HG03457 (cell line): Measurements from ENCODE around the gene SPSB1.
"Not testable (repeated sequence)": the region's sequence is repeated elsewhere in the genome, so short reads cannot be mapped to it uniquely, and the experiment has no call there.

Source experiments
- ATAC-seq: cut with Tn5 transposase; IDR thresholded peaks from one replicate; pipeline ENCODE4 v1.9.1; 2021; ENCODE audit warnings: moderate number of reproducible peaks; ENCODE audit not compliant: unreplicated experiment

The SPSB1 gene

DNA sequence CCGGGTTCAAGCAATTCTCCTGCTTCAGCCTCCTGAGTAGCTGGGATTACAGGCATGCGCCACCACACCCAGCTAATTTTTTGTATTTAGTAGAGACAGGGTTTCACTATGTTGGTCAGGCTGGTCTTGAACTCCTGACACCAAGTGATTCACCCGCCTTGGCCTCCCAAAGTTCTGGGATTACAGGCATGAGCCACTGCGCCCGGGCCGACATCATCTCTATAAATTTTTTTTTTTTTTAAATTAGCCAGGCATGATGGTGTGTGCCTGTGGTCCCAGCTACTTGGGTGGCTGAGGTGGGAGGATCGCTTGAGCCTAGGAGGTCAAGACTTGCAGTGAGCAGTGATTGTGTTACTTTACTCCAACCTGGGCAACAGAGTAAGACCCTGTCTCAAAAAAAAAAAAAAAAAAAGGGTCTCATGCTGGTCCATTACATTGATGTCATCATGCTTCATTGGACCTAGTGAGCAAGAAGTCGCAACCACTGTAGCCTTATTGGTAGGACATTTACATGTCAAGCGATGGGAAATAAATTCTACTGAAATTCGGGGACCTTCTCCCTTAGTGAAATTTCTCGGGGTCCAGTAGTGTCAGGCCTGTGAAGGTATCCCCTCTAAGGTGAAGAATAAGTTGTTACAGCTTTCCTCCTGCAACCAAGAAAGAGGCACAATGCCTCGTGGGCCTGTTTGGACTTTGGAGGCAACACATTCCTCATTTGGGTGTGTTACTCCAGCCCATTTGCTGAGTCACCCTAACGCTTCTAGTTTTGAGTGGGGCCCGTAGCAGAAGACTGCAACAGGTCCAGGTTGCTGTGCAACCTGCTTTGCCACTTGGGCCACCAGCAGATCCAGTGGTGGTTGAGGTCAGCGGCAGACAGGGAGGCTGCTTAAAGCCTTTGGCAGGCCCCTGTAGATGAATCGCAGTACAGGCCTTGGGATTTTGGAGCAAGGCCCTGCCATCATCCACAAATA lies 7.2 kb downstream of the SPSB1 start:
- not testable (repeated sequence) for ATAC-seq

DNA sequence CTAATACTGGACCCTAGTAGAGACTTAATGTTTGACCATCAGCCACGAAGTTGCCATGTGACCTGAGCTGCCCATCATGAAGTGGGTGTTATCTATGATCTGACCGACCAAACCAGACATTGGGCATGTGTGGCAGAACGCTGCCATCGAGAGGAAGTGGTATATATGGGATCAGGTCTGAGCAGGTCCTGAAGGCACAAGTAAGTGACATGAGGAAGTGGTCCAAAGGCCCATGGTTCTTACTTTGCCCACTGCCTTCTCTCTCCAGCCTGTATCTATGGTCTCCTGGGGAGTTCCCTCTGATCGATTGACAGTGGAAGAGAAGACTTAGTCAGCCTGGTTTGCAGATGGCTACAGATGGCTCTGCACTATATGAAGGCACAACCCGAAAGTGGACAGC lies 7.9 kb downstream of the SPSB1 start:
- ATAC-seq = no peak

DNA sequence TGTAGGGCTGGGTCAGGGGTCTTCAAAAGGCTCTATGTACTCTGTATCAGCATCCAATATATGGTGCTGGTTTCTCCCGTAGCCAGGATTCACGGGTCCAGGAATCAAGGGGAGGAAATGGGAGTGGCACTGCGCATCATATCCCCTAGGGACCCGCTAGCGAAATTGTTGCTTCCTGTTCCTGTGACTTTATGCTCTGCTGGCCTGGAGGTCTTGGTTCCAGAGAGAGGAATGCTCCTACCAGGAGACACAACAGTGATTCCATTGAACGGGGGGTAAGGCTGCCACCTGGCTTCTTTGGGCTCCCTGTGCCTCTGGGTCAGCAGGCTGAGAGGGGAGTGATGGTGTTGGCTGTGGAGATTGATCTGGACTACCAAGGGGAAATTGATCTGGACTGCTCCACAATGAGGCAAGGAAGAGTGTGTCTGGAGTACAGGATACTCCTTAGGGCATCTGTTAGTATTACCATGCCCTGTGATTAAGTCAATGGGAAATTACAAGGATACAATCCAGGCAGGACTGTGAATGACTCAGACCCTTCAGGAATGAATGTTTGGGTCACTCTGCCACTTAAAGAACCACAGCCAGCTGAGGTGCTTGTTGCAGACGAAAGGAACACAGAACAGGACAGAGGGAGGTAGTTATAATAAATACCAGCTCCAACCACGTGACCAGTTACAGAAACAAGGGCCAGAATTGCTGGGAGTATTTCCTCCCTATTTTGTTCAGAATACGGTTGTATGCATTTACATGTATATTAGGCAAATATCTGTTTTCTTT lies 10.2 kb downstream of the SPSB1 start:
- no peak for ATAC-seq

DNA sequence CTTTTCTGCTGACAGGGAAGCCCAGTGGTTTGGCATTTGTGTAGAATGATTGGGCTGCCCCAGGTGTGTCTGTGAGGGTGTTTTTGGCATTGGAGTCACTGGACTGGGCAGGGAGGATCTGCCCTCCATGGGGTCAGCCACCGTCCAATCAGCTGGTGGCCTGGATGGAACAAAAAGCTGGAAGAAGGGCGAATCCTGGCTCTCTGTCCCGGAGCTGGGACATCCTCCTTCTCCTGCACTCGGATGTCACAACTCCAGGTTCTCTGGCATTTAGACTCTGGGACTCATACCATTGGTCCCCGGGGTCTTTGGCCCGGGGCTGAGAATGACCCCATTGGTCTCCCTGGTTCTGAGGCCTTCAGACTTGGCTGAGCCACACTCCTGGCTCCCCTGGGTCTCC lies 11.2 kb downstream of the SPSB1 start:
- no peak for ATAC-seq

DNA sequence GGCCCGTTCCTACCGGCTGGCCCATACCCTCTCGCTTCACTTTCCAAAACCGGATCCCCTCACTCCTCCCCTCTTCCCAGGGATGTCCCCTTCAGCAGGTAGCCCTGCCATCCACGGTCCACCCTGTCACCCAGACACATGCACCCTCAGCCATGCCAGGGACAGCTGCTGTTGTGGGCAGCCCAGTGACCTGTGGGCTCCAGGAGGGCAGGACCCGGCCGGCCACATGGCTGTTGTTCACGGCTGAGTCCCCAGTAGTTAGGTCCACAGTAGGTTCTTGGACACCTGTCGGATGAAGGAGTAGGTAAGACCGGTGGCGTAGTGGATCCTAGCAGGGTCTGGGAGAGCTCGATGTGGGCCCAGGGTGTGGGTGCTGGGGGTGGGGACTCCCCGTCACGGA lies 12.5 kb downstream of the SPSB1 start:
- ATAC-seq = no peak

DNA sequence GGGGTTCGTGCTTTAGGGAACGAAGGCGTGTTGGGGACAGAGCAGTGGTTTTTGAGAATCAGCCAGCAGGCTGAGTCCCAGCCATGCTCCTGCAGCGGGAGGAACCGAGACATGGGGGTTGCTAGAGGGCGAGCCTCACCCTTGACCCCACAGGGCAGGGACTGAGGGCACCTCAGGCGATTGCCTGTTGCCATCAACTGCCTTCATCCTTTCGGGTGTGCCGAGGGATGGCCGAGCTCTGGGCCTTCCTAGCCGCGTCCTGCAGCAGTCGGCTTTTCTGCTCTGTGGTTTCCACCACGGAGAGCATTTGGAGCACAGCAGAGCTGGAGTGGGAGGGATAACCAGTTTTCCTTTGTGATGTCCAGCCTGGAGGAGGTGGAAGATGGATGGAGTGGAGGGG lies 13.3 kb downstream of the SPSB1 start:
- ATAC-seq = no peak

DNA sequence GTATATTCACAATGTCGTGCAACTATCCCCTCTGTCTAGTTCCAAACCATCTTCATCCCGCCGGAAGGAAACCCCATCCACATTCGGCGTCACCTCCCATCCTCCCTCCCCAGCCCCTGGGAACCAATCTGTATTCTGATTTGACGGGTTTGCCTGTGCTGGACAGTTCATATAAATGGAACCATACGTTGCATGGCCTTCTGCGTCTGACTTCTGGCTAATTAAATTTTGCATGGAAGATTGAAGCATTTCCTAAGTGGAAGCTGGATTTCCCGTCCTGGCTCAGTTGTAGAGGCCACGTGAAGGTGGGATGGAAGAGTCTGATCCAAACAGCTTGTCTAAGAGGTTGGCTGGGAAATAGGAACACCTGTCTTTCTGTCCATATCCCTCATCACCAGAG lies 14.6 kb downstream of the SPSB1 start:
- ATAC-seq = no peak

DNA sequence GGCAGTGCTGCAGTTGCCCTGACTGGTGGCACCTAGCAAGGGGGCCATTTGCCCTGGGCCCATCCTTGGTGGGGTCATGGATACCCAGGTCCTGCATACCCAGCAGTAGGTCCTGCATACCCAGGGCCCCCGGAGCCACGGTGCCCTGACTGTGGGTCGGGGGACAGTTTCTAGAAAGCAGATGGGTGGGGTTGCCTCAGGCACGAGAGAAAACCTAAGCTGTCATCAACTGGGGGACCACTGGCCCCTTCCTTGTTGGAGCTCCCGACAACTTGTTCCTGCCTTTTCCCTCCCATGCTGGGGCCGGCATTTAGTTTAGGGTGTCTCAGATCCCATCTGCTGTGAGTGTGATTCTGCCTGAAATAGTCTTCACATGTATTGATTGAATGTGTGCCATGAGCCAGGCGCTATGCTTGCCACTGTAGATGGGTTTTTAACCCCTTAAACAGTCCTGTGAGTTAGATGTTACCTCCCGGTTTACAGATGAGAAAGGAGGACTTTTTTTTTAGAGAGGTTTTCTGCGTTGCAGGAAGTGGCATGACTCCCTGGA lies 15.6 kb downstream of the SPSB1 start:
- ATAC-seq = no peak

DNA sequence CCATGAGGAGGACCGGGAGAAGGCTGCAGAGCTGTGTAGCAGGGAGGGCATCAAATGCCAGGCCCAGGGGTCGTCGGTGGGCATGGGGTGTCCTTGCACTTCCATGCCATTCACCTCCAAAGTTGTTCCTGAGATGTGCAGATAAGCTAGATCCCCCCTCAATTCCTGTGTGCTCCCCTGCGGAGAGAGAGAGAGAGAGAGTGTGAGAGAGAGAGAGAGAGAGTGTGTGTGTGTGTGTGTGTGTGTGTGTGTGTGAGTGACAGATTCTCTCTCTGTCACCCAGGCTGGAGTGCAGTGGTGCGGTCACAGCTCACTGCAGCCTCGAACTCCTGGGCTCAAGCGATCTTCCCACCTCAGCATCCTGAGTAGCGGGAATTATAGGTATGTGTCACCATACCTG lies 16.4 kb downstream of the SPSB1 start:
- ATAC-seq = no peak

DNA sequence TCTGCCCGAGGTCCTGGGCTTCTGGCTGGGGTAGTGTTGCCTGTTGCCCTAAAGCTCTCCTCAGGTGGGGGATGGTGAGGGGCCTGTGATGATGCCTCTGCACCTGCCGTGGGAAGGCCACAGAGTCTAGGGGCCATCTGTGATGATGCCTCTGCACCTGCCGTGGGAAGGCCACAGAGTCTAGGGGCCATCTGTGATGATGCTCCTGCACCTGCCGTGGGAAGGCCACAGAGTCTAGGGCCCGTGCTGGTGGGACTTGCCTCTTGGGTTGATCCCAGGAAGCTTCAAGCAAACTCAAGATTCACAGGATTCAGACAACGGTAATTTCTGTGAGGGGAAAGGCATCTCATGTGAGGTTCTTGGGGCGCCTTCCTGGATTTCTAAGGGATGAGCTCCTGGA lies 17.3 kb downstream of the SPSB1 start:
- no peak for ATAC-seq

DNA sequence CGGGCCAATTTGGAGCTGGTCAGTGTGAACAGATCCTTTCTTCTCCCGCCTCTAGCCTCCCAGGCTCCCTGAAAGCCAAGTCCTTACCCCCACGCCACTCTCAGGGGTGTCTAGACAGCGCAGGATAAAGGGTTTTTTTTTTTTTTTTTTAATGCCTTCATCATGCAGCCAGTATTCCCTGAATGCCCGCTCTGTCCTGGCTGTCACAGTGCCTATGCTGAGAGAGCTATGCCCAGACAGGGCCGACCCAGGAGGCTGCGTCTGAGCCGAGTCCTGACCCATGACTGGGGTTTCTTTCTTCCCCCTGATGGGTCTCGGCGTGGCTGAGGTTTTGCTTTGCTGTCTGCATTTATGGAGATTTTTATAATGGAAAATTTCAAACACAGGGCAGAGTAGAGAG lies 18.3 kb downstream of the SPSB1 start:
- no peak for ATAC-seq

DNA sequence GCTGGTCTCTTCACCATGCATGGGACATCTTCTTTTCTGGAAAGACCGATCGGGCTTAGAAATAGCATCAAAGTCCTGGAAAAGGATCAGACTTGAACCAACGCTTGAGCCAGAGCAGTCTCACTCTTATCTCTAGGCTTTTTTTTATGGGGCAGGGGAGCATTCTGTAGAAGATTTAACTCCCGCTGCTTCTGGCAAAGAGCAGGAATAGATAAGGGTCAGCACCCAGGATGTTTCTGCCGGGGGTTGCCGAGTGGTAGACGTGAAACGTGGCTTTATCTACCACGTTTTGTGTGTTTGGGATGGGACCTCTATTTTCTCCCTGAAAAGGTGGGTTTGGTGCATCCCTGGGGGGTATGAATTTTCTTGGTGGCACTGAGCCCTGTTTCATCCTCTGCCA lies 18.8 kb downstream of the SPSB1 start:
- no peak for ATAC-seq

DNA sequence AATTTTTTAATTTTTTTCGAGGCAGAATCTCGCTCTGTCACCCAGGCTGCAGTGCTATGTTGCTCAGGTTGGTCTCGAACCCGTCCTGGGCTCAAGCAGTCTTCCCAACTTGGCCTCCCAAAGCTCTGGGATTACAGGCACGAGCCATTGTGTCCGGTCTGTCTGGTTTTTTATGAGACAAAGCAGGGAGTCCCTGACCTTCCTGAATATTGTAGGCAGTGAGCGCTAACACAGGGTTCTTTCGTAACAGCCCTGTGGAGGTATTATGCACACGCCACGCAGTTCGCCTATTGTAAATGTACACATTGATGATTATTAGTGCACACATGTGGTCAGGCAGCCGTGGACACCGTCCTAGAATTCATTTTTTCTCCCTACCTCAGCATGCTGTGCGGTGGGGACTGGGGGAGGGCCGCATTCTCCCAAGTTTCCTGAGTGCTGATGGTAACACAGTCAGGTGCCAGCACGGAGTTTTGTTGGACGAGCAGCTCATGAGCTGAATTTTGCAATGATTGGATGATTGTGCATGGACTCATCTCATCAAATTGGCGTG lies 19.6 kb downstream of the SPSB1 start:
- ATAC-seq = no peak

DNA sequence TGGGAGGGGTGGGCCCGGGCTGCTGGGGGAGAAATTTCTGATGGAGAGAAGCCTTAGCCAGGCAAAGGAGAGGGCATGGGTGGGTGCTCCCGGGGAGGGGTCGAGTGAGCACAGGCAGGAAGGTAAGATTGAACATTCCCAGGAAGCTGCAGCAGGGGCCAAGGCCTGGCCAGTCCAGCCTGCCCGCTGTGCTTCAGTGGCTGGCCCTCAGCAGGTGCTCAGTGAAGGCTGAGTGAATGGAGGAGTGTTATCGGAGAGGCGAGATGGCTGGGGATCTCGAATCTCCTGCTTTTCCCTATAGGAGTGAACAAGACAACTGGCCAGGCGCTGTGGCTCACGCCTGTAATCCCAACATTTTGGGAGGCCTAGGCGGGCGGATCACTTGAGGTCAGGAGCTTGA lies 20.9 kb downstream of the SPSB1 start:
- no peak for ATAC-seq

DNA sequence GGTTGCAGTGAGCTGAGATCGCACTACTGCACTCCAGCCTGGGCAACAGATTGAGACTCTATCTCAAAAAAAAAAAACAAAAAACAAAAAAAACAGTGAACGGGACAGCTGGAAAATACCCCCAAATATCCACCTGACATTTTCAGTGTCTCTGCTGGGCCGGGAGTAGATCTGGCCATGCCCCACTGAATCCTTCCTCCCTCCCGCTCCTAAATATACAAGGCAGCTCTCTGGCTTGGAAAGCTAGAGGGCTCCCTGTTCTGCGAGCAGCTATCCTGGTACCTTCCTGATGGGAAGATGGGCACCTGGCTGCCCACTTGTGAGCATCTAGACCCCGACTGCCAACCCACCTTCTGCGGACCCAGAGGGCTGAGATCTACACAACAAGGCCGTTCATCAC lies 21.4 kb downstream of the SPSB1 start:
- ATAC-seq = no peak

DNA sequence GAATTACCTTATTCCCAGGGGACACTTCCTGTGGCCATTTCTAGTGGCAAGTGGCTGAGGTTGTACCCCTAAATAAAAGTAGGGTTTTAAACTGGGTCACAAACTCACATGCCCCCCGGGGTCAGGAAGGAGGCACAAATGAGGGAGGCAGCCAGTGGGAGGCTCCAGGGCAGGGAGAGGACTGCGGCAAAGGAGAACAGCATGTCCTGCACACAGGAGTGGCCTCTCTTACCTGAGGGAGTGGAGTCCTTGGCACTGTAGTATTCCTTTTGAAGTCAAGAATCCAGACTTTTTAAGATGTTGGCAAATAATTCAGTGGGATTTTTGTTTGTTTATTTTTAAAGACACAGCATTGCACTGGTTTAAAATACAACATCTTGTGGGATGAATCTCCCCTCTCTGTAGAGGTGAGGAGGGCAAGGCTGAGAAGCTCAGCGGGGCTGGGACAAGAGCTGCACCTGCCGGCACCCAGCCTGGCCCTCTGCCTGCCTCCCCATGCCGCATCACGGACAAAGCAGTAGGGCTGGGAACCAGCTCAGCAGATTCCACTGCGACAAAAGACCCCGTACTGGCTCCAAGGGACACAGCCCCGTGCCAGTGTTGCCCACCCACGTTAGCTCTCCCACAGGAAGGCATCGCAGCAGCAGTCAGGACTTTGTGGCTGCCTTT lies 22.2 kb downstream of the SPSB1 start:
- ATAC-seq = no peak

DNA sequence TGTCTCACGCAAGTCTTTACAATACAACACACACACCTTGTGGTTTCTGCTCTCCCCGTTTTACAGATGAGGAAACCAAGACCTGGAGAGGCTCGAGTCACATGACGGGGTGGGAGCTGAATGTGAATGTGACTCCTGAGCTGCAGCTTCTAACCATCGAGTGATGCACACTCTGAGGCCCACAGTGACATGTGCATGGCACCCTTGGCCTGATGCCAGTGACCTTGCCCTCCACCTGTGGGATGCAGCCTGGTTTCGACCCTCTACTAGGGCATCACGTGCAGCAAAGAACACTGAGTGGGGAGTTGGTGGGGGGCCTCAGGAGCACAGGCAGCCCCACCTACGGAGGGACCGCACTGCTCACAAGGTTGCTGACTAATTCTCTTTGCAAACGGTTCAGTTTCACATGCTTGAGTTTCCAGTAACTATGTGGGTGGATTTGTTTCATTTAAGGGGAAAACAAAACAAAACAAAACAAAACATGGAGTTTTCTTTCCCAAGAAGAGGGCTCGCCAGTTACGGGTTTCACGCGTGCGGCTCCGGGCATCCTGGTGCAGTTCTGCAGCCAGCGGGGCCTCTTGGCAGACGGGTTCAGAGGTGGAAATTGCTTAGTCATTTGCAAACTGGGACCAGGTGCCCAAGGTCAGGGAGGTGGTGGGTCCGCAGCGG lies 22.9 kb downstream of the SPSB1 start:
- ATAC-seq = no peak

DNA sequence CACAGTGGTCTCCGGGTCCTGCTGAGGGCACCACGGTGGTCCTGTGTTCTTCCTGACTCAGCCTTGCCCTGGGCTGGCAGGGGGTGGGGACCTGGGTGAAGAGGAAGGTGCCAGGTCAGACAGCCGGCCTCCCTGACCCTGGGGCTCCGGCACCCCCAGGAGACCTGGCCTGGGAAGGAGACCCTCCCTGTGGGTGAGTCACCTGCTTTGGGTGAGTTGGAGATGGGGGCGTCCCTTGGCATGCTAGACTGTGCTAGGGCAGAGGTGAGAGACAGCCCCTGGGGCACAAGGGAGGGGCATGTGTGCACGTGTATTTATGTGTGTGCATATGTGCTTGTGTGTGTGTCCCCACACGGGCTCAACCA lies 23.4 kb downstream of the SPSB1 start:
- ATAC-seq = no peak

DNA sequence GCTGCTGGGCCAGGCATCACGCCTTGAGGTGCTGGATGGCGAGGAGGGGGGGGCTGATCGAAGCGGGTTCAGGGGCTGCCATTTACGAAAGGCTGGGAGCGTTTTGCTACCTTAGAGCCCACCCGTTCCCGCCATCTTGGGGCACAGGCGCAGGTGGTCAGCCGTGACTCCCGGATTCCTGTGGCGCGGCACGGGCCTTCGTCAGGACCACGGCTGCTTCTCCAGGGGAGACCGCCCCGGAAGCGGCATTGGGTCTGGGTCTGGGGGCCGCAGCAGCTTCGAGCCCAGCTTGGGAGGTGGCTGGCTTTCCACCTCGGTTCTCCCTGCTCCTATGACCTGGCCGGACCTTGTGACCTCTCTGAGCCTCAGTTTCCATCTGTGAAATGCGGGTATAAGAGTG lies 23.8 kb downstream of the SPSB1 start:
- ATAC-seq = no peak

DNA sequence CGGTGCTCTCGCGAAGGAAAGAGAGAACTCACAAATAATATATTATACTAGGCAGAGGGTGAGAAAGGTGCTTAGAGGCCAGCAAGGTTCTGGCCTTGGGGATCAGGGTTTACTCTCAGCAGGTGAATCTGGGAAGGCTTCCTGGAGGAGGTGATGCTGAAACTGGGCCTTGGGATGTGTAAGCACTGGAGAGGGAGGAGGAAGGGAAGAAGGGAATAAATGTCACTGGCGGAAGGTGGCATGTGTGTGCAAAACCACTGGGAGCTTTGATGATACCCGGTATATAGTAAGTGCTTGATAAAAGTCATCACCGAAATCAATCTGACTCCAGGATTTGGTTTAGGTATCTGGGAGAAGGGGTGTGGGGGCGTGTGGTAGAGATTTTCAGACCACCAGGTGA lies 24.4 kb downstream of the SPSB1 start:
- ATAC-seq = no peak
